Stimulated activated CD4-positive, alpha-beta T cell treated with anti-CD3 and anti-CD28 coated beads, Interleukin-1b, Interleukin-23, amount 100 ng/mL, for 4 hours (primary cell): Measurements from ENCODE around the gene DAP3.

Source experiments
- DNase-seq, 2 donors: peaks; one replicate each; pipeline ENCODE4 v3.0.0-alpha.2; 2020; ENCODE audit warnings: low read depth in 2 of 2

The DAP3 gene

GRCh38 chr1:155776414-155776813, 87.5 kb downstream of the DAP3 start:
- no peak for DNase-seq

- DNase-seq = no peak
Measured at GRCh38 chr1:155777582-155777981, 88.7 kb downstream of the DAP3 start.
